Breast epithelium (tissue), 4 donors: ENCODE data around the gene LIPA. TPM values are rescaled to one million over a fixed set of nuclear protein-coding genes. Genes with fewer than 3 reads are reported as not detected.

ENCODE experiments used
- DNase-seq, 2 donors: peaks; one replicate each; pipeline ENCODE4 v3.0.0-alpha.2; 2019; ENCODE audit warnings: low spot score in 2 of 2
- H3K27ac ChIP-seq, 2 donors: fragments of 200-600 bp; sonication (generic) in 1 of 2; one replicate each; pipeline ENCODE4 v1.5.1; 2016 to 2019; ENCODE audit warnings: mild to moderate bottlenecking in 1 of 2
- H3K27me3 ChIP-seq, 2 donors: fragments of 200-600 bp; sonication (generic) in 1 of 2; one replicate each; pipeline versions ENCODE4 v1.5.1 to v1.6.0; 2017 to 2019; ENCODE audit warnings: control low read depth in 1 of 2, mild to moderate bottlenecking in 1 of 2
- H3K36me3 ChIP-seq: fragments of 200-600 bp; one replicate; pipeline ENCODE4 v1.5.1; 2019
- H3K4me1 ChIP-seq, 2 donors: fragments of 200-600 bp; sonication (generic); one replicate each; pipeline ENCODE4 v1.5.1; 2016 to 2019; ENCODE audit warnings: control low read depth in 1 of 2
- H3K4me3 ChIP-seq, 3 donors: fragments of 200-600 bp; sonication (generic); 1 replicate in 2 of 3; 2 replicates in 1 of 3; pipeline ENCODE4 v1.5.1; 2016 to 2019; ENCODE audit warnings: mild to moderate bottlenecking in 3 of 3, moderate library complexity in 2 of 3
- H3K9me3 ChIP-seq, 2 donors: fragments of 200-600 bp; sonication (generic) in 1 of 2; one replicate each; pipeline ENCODE4 v1.5.1; 2016 to 2019; ENCODE audit warnings: control low read depth in 1 of 2
- CTCF ChIP-seq, 3 donors: fragments of 450-650 bp; IDR thresholded peaks; one replicate each; pipeline ENCODE4 v1.5.1; 2016 to 2017; ENCODE audit warnings: antibody characterized with exemption in 3 of 3, mild to moderate bottlenecking in 3 of 3, moderate library complexity in 3 of 3
- POLR2A ChIP-seq: fragments of 450-650 bp; IDR thresholded peaks from one replicate; pipeline ENCODE4 v1.6.1; 2016; ENCODE audit warnings: antibody characterized with exemption, mild to moderate bottlenecking, moderate library complexity
- POLR2AphosphoS5 ChIP-seq, 3 donors: sonication (generic); formaldehyde crosslinking; IDR thresholded peaks; one replicate each; pipeline ENCODE4 v1.6.1; 2017; ENCODE audit warnings: antibody characterized with exemption in 3 of 3
- intact Hi-C: fragments of 100-400 bp; cut with DNase I; formaldehyde crosslinking; loops from one replicate; pipeline ENCODE4 v1.15.1; 2023; ENCODE audit warnings: low total_unique reads
- total RNA-seq, 3 donors: library from RNA; depleted of rRNA; stranded (reverse); fragments of >200 nt; gene quantifications; one replicate each; pipeline ENCODE4 v1.1.0, GENCODE V29; 2016

The LIPA gene
- total RNA-seq, 3 donors from 2014 or later, result 44.9 to 90.7 (median 67.2) TPM

GRCh38 chr10:89271532-89271931 lies 20.0 kb upstream of the LIPA start:
- no peaks in the 10 kb centered on the region for H3K27me3 ChIP-seq
- TF ChIP-seq CTCF (IDR thresholded peaks at IDR 0.05), result no peak
- no peak for TF ChIP-seq POLR2A
- TF ChIP-seq POLR2AphosphoS5 (IDR thresholded peaks at IDR 0.05), result no peak
- no peaks in the 10 kb centered on the region for H3K36me3 ChIP-seq
- no peaks in the 10 kb centered on the region for H3K9me3 ChIP-seq
- intact Hi-C loops, result no loop called here
- peaks cover 0 to 11% of the 10 kb centered on the region in 2 donors for H3K4me1 ChIP-seq
- DNase-seq, result no peak
- H3K4me3 ChIP-seq, result no peak overlapping the region
- no peak overlapping the region for H3K27ac ChIP-seq

GRCh38 chr10:89270153-89270483 lies 18.5 kb upstream of the LIPA start:
- intact Hi-C loops, result no loop called here
- DNase-seq, result no peak
- Histone ChIP-seq H3K9me3 (no peaks in the 10 kb centered on the region), H3K27ac (no peak overlapping the region), H3K36me3 (no peaks in the 10 kb centered on the region), H3K27me3 (no peaks in the 10 kb centered on the region), H3K4me3 (no peak overlapping the region), H3K4me1 (peaks cover 0 to 3% of the 10 kb centered on the region in 2 donors)
- no peak for TF ChIP-seq CTCF (IDR thresholded peaks at IDR 0.05)
- no peak for TF ChIP-seq POLR2A
- no peak for TF ChIP-seq POLR2AphosphoS5 (IDR thresholded peaks at IDR 0.05)

- intact Hi-C loops, result no loop called here
- H3K9me3 ChIP-seq, result no peaks in the 10 kb centered on the region
- H3K27ac ChIP-seq, result no peak overlapping the region
- no peak for DNase-seq
- TF ChIP-seq CTCF (IDR thresholded peaks at IDR 0.05) (no peak), POLR2AphosphoS5 (IDR thresholded peaks at IDR 0.05) (no peak), POLR2A (no peak)
- H3K36me3 ChIP-seq, result no peaks in the 10 kb centered on the region
- no peaks in the 10 kb centered on the region for H3K4me1 ChIP-seq
- H3K4me3 ChIP-seq, result no peak overlapping the region
- no peaks in the 10 kb centered on the region for H3K27me3 ChIP-seq
Measured at GRCh38 chr10:89269433-89270152, 18.0 kb upstream of the LIPA start.

GRCh38 chr10:89266721-89267453 lies 15.3 kb upstream of the LIPA start:
- H3K36me3 ChIP-seq, result no peaks in the 10 kb centered on the region
- H3K9me3 ChIP-seq, result no peaks in the 10 kb centered on the region
- no peaks in the 10 kb centered on the region for H3K4me1 ChIP-seq
- no peak overlapping the region for H3K27ac ChIP-seq
- no peak for DNase-seq
- no peaks in the 10 kb centered on the region for H3K27me3 ChIP-seq
- intact Hi-C loops, result no loop called here
- TF ChIP-seq CTCF (IDR thresholded peaks at IDR 0.05) (no peak), POLR2AphosphoS5 (IDR thresholded peaks at IDR 0.05) (no peak), POLR2A (no peak)
- no peak overlapping the region for H3K4me3 ChIP-seq

- Histone ChIP-seq H3K9me3 (no peaks in the 10 kb centered on the region), H3K27me3 (no peaks in the 10 kb centered on the region), H3K4me1 (no peaks in the 10 kb centered on the region), H3K27ac (no peak overlapping the region), H3K4me3 (no peak overlapping the region), H3K36me3 (no peaks in the 10 kb centered on the region)
- no peak for DNase-seq
- intact Hi-C loops, result no loop called here
- TF ChIP-seq POLR2AphosphoS5 (IDR thresholded peaks at IDR 0.05), result no peak
- no peak for TF ChIP-seq CTCF (IDR thresholded peaks at IDR 0.05)
- no peak for TF ChIP-seq POLR2A
Measured at GRCh38 chr10:89263531-89263930, 12.0 kb upstream of the LIPA start.
